ENCODE measurements around the gene UGT1A7. TPM values are rescaled to one million over a fixed set of nuclear protein-coding genes. Genes with fewer than 3 reads are reported as not detected.
"Not testable (repeated sequence)": the region's sequence is repeated elsewhere in the genome, so short reads cannot be mapped to it uniquely, and the experiment has no call there.

UGT1A7 gene
- not detected for total RNA-seq (2013)
- polyA plus RNA-seq (not detected), polyA minus RNA-seq (not detected in 2 replicates), total RNA-seq (0 to 0.69 (median 0.03) reads per million in 11 experiments)

DNA sequence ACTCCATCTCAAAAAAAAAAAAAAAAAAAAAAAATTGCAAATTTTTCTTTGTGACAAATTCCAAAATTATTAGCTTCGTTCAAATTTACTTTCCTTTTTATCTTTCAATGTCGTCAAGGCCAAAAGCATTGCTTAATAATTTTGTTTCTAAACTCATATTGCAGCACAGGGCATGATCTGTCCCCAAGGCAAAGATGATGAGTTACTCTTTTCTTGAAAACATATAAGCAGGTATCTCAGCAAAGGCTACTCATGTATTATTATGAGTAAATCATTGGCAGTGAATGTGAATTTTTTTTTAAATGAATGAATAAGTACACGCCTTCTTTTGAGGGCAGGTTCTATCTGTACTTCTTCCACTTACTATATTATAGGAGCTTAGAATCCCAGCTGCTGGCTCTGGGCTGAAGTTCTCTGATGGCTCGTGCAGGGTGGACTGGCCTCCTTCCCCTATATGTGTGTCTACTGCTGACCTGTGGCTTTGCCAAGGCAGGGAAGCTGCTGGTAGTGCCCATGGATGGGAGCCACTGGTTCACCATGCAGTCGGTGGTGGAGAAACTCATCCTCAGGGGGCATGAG lies at the start of gene UGT1A7:
UGT1A7 (plus strand) TSS at position 381 of the 579 bp plus-strand sequence; CDS start at position 418, 37 bp downstream.
- Mint-ChIP-seq H3K4me3 (no peak within 1 kb of the TSS), H3K36me3 (no peaks in the 10 kb centered on the region), H3K27me3 (ENCODE audit: low read depth in 3 of 3) (peaks cover 0 to 4% (median 0%) of the 10 kb centered on the region in 3 donors), H3K27ac (no peak within 1 kb of the TSS), H3K4me1 (peaks cover 2% of the 10 kb centered on the region), H3K9me3 (peaks cover 0 to 3% (median 0%) of the 10 kb centered on the region in 7 donors)
- no peaks in the 10 kb centered on the region for H3K27me3 ChIP-seq (ENCODE audit: control insufficient read depth in 2 of 2, insufficient read depth in 2 of 2, low read length in 2 of 2)
- no peak within 1 kb of the TSS for H3K4me2 ChIP-seq (replicated peaks; ENCODE audit: extremely low read depth, low read length, poor library complexity, severe bottlenecking)
- DNase-seq: no peak
- no peak within 1 kb of the TSS for H2AFZ ChIP-seq (ENCODE audit: insufficient read depth, low read depth, low read length, poor library complexity, severe bottlenecking)
- H3K4me3 ChIP-seq (replicated peaks in 1 of 3; ENCODE audit: low read depth in 2 of 3, low read length in 3 of 3): no peak within 1 kb of the TSS
- H3K27ac ChIP-seq (ENCODE audit: low read depth in 1 of 2, low read length in 2 of 2): no peak within 1 kb of the TSS
- intact Hi-C loops (cut with micrococcal nuclease): no loop called here
- WGBS (ENCODE audit: insufficient coverage): 90% methylated on average over 3 of the region's 5 CpGs
- H3K4me1 ChIP-seq (ENCODE audit: control insufficient read depth in 1 of 2, insufficient read depth in 2 of 2, low read length in 2 of 2): no peaks in the 10 kb centered on the region
- no peaks in the 10 kb centered on the region for H4K20me1 ChIP-seq (ENCODE audit: insufficient read depth, low read length)
- TF ChIP-seq, protein P1, sequence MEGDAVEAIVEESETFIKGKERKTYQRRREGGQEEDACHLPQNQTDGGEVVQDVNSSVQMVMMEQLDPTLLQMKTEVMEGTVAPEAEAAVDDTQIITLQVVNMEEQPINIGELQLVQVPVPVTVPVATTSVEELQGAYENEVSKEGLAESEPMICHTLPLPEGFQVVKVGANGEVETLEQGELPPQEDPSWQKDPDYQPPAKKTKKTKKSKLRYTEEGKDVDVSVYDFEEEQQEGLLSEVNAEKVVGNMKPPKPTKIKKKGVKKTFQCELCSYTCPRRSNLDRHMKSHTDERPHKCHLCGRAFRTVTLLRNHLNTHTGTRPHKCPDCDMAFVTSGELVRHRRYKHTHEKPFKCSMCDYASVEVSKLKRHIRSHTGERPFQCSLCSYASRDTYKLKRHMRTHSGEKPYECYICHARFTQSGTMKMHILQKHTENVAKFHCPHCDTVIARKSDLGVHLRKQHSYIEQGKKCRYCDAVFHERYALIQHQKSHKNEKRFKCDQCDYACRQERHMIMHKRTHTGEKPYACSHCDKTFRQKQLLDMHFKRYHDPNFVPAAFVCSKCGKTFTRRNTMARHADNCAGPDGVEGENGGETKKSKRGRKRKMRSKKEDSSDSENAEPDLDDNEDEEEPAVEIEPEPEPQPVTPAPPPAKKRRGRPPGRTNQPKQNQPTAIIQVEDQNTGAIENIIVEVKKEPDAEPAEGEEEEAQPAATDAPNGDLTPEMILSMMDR (IDR thresholded peaks at IDR 0.05): no peak
- no peaks in the 10 kb centered on the region for H3K36me3 ChIP-seq (replicated peaks in 1 of 2; ENCODE audit: control insufficient read depth in 1 of 2, insufficient read depth in 2 of 2, low read length in 2 of 2)
- no peaks in the 10 kb centered on the region for H3K9me3 ChIP-seq (replicated peaks in 1 of 2; ENCODE audit: control insufficient read depth in 1 of 2, insufficient read depth in 1 of 2, low read length in 2 of 2)
- H3K79me2 ChIP-seq (ENCODE audit: insufficient read depth, low read length): no peaks in the 10 kb centered on the region
- no peak within 1 kb of the TSS for H3K9ac ChIP-seq (ENCODE audit: insufficient read depth, low read length, poor library complexity, severe bottlenecking)

DNA sequence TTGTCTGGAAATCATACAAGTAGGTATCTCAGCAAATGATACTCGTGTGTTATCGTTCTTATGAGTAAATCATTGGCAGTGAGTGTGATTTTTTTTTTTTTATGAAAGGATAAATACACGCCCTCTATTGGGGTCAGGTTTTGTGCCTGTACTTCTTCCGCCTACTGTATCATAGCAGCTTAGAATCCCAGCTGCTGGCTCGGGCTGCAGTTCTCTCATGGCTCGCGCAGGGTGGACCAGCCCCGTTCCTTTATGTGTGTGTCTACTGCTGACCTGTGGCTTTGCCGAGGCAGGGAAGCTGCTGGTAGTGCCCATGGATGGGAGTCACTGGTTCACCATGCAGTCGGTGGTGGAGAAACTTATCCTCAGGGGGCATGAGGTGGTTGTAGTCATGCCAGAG lies 45.4 kb upstream of the UGT1A7 start, which contains the start of gene UGT1A10:
UGT1A10 (plus strand) TSS at position 143 of the 400 bp plus-strand sequence; CDS start at position 218, 75 bp downstream.
- H4K20me1 ChIP-seq (ENCODE audit: insufficient read depth, low read length); H3K27me3 Mint-ChIP-seq (ENCODE audit: low read depth in 3 of 3); DNase-seq: not testable (repeated sequence)

More for the DNA sequence above, 45.4 kb upstream of the UGT1A7 start, which contains the start of gene UGT1A10:
- H3K36me3 Mint-ChIP-seq; H3K4me1 ChIP-seq (ENCODE audit: control insufficient read depth in 1 of 2, insufficient read depth in 2 of 2, low read length in 2 of 2); H3K4me2 ChIP-seq (replicated peaks; ENCODE audit: extremely low read depth, low read length, poor library complexity, severe bottlenecking); H3K79me2 ChIP-seq (ENCODE audit: insufficient read depth, low read length); H3K4me3 ChIP-seq (replicated peaks in 1 of 3; ENCODE audit: low read depth in 2 of 3, low read length in 3 of 3); H3K27me3 ChIP-seq (ENCODE audit: control insufficient read depth in 2 of 2, insufficient read depth in 2 of 2, low read length in 2 of 2); H3K27ac Mint-ChIP-seq; H3K9ac ChIP-seq (ENCODE audit: insufficient read depth, low read length, poor library complexity, severe bottlenecking); H3K9me3 Mint-ChIP-seq; H3K9me3 ChIP-seq (replicated peaks in 1 of 2; ENCODE audit: control insufficient read depth in 1 of 2, insufficient read depth in 1 of 2, low read length in 2 of 2); H2AFZ ChIP-seq (ENCODE audit: insufficient read depth, low read depth, low read length, poor library complexity, severe bottlenecking); H3K4me3 Mint-ChIP-seq; H3K36me3 ChIP-seq (replicated peaks in 1 of 2; ENCODE audit: control insufficient read depth in 1 of 2, insufficient read depth in 2 of 2, low read length in 2 of 2); H3K4me1 Mint-ChIP-seq; intact Hi-C loops (cut with micrococcal nuclease); H3K27ac ChIP-seq (ENCODE audit: low read depth in 1 of 2, low read length in 2 of 2): not testable (repeated sequence)
- 97% methylated on average over 6 of the region's 10 CpGs for WGBS (ENCODE audit: insufficient coverage)

Measured in CD14-positive monocyte (primary cell).